WTC11 (cell line): ENCODE data around the gene NOTCH4. TPM values are rescaled to one million over a fixed set of nuclear protein-coding genes. Genes with fewer than 3 reads are reported as not detected.

Experiments
- ATAC-seq: fragments of 200-7000 bp; cut with Tn5 transposase; 2 replicates; pipeline ENCODE4 v1.10.0; 2021; ENCODE audit warnings: mild to moderate bottlenecking, moderate library complexity
- CTCF ChIA-PET: fragments of 300-600 bp; sonication (Branson Sonifier 250); formaldehyde crosslinking; loops from one replicate; lab custom pipeline; 2021; ENCODE audit warnings: antibody characterized with exemption; lab: Charles Lee
- POLR2A ChIA-PET: fragments of 350-600 bp; sonication (Branson Sonifier 250); formaldehyde crosslinking; loops from one replicate; lab custom pipeline; 2021; ENCODE audit warnings: antibody characterized with exemption; lab: Charles Lee
- DNase-seq: peaks from one replicate; pipeline ENCODE4 v3.0.0; 2021; ENCODE audit warnings: low spot score
- H3K27ac Mint-ChIP-seq: 2 replicates; pipeline ENCODE4 v1.8.0; 2021; ENCODE audit warnings: mixed read lengths
- H3K27me3 Mint-ChIP-seq: 2 replicates; pipeline ENCODE4 v1.8.0; 2021; ENCODE audit warnings: low read depth, mild to moderate bottlenecking, moderate library complexity, mixed read lengths
- H3K36me3 Mint-ChIP-seq: 2 replicates; pipeline ENCODE4 v1.8.0; 2021; ENCODE audit warnings: mixed read lengths
- H3K4me1 Mint-ChIP-seq: 2 replicates; pipeline ENCODE4 v1.8.0; 2022; ENCODE audit warnings: mixed read lengths
- H3K4me3 Mint-ChIP-seq: 2 replicates; pipeline ENCODE4 v1.8.0; 2021; ENCODE audit warnings: mild to moderate bottlenecking, moderate library complexity, mixed read lengths
- H3K9me3 Mint-ChIP-seq: 2 replicates; pipeline ENCODE4 v1.8.0; 2021; ENCODE audit warnings: mixed read lengths
- ATF3 ChIP-seq: sonication (generic); formaldehyde crosslinking; conservative IDR thresholded peaks from 2 replicates; pipeline ENCODE4 v1.8.1; 2022; ENCODE audit warnings: mild to moderate bottlenecking, missing genetic modification reagents
- CREM ChIP-seq: sonication (generic); formaldehyde crosslinking; IDR thresholded peaks from 2 replicates; pipeline ENCODE4 v1.8.1; 2022; ENCODE audit warnings: mild to moderate bottlenecking, missing genetic modification reagents, moderate library complexity
- EMX1 ChIP-seq: fragments of 250-450 bp; sonication (Bioruptor Pico); IDR thresholded peaks from 2 replicates; pipeline ENCODE4 v1.8.0; 2021; ENCODE audit warnings: mild to moderate bottlenecking
- ETV6 ChIP-seq: sonication (generic); formaldehyde crosslinking; IDR thresholded peaks from 2 replicates; pipeline ENCODE4 v1.8.1; 2022; ENCODE audit warnings: mild to moderate bottlenecking, missing genetic modification reagents
- FOXP1 ChIP-seq: sonication (generic); formaldehyde crosslinking; IDR thresholded peaks from 2 replicates; pipeline ENCODE4 v1.8.0; 2022; ENCODE audit warnings: missing genetic modification reagents, mild to moderate bottlenecking, moderate library complexity, borderline replicate concordance
- IRF2 ChIP-seq: sonication (generic); formaldehyde crosslinking; IDR thresholded peaks from 2 replicates; pipeline ENCODE4 v1.8.0; 2022; ENCODE audit warnings: low read depth, missing genetic modification reagents, borderline replicate concordance
- NFYB ChIP-seq: sonication (generic); formaldehyde crosslinking; conservative IDR thresholded peaks from 2 replicates; pipeline ENCODE4 v1.8.0; 2022; ENCODE audit warnings: low read depth, missing genetic modification reagents
- PRRX2 ChIP-seq: fragments of 250-450 bp; sonication (Bioruptor Pico); IDR thresholded peaks from 2 replicates; pipeline ENCODE4 v1.8.0; 2021; ENCODE audit warnings: mild to moderate bottlenecking
- RORB ChIP-seq: fragments of 250-450 bp; sonication (Bioruptor Pico); IDR thresholded peaks from 2 replicates; pipeline ENCODE4 v1.9.0; 2021; ENCODE audit warnings: mild to moderate bottlenecking
- SMAD3 ChIP-seq: sonication (generic); formaldehyde crosslinking; IDR thresholded peaks from 2 replicates; pipeline ENCODE4 v1.8.0; 2022; ENCODE audit warnings: missing genetic modification reagents, mild to moderate bottlenecking, borderline replicate concordance
- SP1 ChIP-seq: sonication (generic); formaldehyde crosslinking; conservative IDR thresholded peaks from 2 replicates; pipeline ENCODE4 v1.8.1; 2022; ENCODE audit warnings: missing genetic modification reagents
- TEAD1 ChIP-seq: sonication (generic); formaldehyde crosslinking; IDR thresholded peaks from 2 replicates; pipeline ENCODE4 v1.8.0; 2022; ENCODE audit warnings: mild to moderate bottlenecking, missing genetic modification reagents
- TP53 ChIP-seq: sonication (generic); formaldehyde crosslinking; IDR thresholded peaks from 2 replicates; pipeline ENCODE4 v1.8.1; 2023; ENCODE audit warnings: mild to moderate bottlenecking, missing genetic modification reagents
- ZBTB43 ChIP-seq: sonication (generic); formaldehyde crosslinking; IDR thresholded peaks from 2 replicates; pipeline ENCODE4 v1.8.1; 2023; ENCODE audit warnings: mild to moderate bottlenecking, missing genetic modification reagents
- ZNF263 ChIP-seq: sonication (generic); formaldehyde crosslinking; IDR thresholded peaks from 2 replicates; pipeline ENCODE4 v1.8.1; 2022; ENCODE audit warnings: low read depth, mild to moderate bottlenecking, moderate library complexity, missing genetic modification reagents
- ZNF416 ChIP-seq: fragments of 250-450 bp; sonication (Bioruptor Pico); IDR thresholded peaks from 2 replicates; pipeline ENCODE4 v1.9.0; 2021; ENCODE audit warnings: mild to moderate bottlenecking, inconsistent platforms
- total RNA-seq: library from RNA; stranded (reverse); gene quantifications from 3 replicates; pipeline ENCODE4 v1.2.3, GENCODE V29; 2021
- TF ChIP-seq, protein P1 (sequence below): fragments of 200-600 bp; IDR thresholded peaks from 2 replicates; pipeline ENCODE4 v1.8.0; 2022; ENCODE audit warnings: antibody characterized with exemption
- TF ChIP-seq, protein P2 (sequence below): fragments of 250-450 bp; sonication (Bioruptor Pico); IDR thresholded peaks from 2 replicates; pipeline ENCODE4 v1.9.0; 2021; ENCODE audit warnings: mild to moderate bottlenecking, borderline replicate concordance
- TF ChIP-seq, protein P3 (sequence below): sonication (generic); formaldehyde crosslinking; conservative IDR thresholded peaks from 2 replicates; pipeline ENCODE4 v1.8.1; 2023; ENCODE audit warnings: mild to moderate bottlenecking, low read depth, missing genetic modification reagents, moderate library complexity

The NOTCH4 gene
- total RNA-seq, 1 experiment from 2014 or later, result 2.6 TPM

DNA sequence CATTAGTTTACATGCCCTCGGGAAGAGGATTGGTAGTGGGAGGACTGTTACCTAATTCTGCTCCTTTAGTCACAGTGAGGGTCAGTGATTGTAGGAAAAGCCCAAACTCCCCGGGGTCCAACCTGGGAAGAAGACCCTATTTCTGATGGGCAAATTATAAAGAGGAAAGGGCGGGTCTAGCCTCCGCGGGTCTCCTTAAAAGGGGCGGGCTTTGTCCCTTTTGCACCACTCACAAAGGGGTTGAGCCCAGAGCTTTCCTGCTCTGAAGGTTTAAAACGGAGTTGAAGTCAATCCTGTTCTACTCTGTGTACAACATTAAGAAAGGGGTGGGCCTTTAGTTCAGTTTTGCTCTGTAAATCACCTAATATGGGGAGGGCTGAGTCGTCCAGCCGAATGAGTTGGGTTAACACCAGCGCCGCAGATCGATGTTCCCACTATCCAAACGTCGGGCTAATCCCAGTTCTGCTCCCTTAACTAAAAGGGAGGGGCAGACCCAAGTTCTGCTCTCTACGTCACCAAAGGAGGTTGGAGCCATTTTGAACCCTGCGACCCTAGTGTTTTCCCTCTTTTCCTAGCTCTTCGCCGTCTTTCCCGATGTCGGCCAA, 46.6 kb downstream of the NOTCH4 start:
- H3K4me1 Mint-ChIP-seq, result peaks cover 38% of the 10 kb centered on the region
- peak overlapping the region; percentile 98 for H3K27ac Mint-ChIP-seq
- DNase-seq (peak; percentile 50), ATAC-seq (peak; percentile 14)
- ChIA-PET CTCF (interaction anchor here (0.6 to 2.6 kb wide), 12 partner anchors 10 to 488 kb away, joined by 3 to 30 read pairs (median 4); partner anchors contain the start of genes GPSM3 and PBX2), POLR2A (interaction anchor here (0.6 to 3.7 kb wide), 10 partner anchors 10 to 794 kb away, joined by 3 to 25 read pairs (median 5); partner anchors contain the start of genes FKBPL, GPSM3 and PBX2)
- no peaks in the 10 kb centered on the region for H3K9me3 Mint-ChIP-seq
- H3K27me3 Mint-ChIP-seq, result no peaks in the 10 kb centered on the region
- peaks cover 23% of the 10 kb centered on the region for H3K36me3 Mint-ChIP-seq
- TF ChIP-seq, protein P1, sequence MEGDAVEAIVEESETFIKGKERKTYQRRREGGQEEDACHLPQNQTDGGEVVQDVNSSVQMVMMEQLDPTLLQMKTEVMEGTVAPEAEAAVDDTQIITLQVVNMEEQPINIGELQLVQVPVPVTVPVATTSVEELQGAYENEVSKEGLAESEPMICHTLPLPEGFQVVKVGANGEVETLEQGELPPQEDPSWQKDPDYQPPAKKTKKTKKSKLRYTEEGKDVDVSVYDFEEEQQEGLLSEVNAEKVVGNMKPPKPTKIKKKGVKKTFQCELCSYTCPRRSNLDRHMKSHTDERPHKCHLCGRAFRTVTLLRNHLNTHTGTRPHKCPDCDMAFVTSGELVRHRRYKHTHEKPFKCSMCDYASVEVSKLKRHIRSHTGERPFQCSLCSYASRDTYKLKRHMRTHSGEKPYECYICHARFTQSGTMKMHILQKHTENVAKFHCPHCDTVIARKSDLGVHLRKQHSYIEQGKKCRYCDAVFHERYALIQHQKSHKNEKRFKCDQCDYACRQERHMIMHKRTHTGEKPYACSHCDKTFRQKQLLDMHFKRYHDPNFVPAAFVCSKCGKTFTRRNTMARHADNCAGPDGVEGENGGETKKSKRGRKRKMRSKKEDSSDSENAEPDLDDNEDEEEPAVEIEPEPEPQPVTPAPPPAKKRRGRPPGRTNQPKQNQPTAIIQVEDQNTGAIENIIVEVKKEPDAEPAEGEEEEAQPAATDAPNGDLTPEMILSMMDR, result no peak
- TF ChIP-seq, protein P2, sequence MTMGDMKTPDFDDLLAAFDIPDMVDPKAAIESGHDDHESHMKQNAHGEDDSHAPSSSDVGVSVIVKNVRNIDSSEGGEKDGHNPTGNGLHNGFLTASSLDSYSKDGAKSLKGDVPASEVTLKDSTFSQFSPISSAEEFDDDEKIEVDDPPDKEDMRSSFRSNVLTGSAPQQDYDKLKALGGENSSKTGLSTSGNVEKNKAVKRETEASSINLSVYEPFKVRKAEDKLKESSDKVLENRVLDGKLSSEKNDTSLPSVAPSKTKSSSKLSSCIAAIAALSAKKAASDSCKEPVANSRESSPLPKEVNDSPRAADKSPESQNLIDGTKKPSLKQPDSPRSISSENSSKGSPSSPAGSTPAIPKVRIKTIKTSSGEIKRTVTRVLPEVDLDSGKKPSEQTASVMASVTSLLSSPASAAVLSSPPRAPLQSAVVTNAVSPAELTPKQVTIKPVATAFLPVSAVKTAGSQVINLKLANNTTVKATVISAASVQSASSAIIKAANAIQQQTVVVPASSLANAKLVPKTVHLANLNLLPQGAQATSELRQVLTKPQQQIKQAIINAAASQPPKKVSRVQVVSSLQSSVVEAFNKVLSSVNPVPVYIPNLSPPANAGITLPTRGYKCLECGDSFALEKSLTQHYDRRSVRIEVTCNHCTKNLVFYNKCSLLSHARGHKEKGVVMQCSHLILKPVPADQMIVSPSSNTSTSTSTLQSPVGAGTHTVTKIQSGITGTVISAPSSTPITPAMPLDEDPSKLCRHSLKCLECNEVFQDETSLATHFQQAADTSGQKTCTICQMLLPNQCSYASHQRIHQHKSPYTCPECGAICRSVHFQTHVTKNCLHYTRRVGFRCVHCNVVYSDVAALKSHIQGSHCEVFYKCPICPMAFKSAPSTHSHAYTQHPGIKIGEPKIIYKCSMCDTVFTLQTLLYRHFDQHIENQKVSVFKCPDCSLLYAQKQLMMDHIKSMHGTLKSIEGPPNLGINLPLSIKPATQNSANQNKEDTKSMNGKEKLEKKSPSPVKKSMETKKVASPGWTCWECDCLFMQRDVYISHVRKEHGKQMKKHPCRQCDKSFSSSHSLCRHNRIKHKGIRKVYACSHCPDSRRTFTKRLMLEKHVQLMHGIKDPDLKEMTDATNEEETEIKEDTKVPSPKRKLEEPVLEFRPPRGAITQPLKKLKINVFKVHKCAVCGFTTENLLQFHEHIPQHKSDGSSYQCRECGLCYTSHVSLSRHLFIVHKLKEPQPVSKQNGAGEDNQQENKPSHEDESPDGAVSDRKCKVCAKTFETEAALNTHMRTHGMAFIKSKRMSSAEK (CRISPR knock-in tag), result no peak
- no peak for TF ChIP-seq ZNF416
- TF ChIP-seq NFYB (CRISPR knock-in tag), result no peak
- no peak for TF ChIP-seq EMX1
- TF ChIP-seq IRF2 (CRISPR knock-in tag), result no peak
- no peak for TF ChIP-seq FOXP1
- TF ChIP-seq SP1 (CRISPR knock-in tag), result peak; percentile 39
- no peak for TF ChIP-seq ATF3
- no peak for TF ChIP-seq TP53 (CRISPR knock-in tag)
- 0 out of 2 replicates have a peak, but pooled peaks have one; percentile 11 for TF ChIP-seq TEAD1 (CRISPR knock-in tag)
- TF ChIP-seq ETV6 (CRISPR knock-in tag), result peak; percentile 43; the same call in 1 of the 2 replicates
- peak; percentile 52; the same call in 1 of the 2 replicates for TF ChIP-seq CREM (CRISPR knock-in tag)
- TF ChIP-seq, protein P3, sequence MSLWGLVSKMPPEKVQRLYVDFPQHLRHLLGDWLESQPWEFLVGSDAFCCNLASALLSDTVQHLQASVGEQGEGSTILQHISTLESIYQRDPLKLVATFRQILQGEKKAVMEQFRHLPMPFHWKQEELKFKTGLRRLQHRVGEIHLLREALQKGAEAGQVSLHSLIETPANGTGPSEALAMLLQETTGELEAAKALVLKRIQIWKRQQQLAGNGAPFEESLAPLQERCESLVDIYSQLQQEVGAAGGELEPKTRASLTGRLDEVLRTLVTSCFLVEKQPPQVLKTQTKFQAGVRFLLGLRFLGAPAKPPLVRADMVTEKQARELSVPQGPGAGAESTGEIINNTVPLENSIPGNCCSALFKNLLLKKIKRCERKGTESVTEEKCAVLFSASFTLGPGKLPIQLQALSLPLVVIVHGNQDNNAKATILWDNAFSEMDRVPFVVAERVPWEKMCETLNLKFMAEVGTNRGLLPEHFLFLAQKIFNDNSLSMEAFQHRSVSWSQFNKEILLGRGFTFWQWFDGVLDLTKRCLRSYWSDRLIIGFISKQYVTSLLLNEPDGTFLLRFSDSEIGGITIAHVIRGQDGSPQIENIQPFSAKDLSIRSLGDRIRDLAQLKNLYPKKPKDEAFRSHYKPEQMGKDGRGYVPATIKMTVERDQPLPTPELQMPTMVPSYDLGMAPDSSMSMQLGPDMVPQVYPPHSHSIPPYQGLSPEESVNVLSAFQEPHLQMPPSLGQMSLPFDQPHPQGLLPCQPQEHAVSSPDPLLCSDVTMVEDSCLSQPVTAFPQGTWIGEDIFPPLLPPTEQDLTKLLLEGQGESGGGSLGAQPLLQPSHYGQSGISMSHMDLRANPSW (CRISPR knock-in tag), result no peak
- TF ChIP-seq PRRX2 (CRISPR knock-in tag), result no peak
- TF ChIP-seq RORB (CRISPR knock-in tag), result no peak
- TF ChIP-seq ZNF263 (CRISPR knock-in tag), result no peak
- no peak for TF ChIP-seq SMAD3 (CRISPR knock-in tag)
- TF ChIP-seq ZBTB43 (CRISPR knock-in tag), result no peak
- H3K4me3 Mint-ChIP-seq, result peak overlapping the region; percentile 82
